H1 (cell line): Measurements from ENCODE around the gene THEMIS. TPM values are rescaled to one million over a fixed set of nuclear protein-coding genes. Genes with fewer than 3 reads are reported as not detected.
"Not testable (repeated sequence)": the region's sequence is repeated elsewhere in the genome, so short reads cannot be mapped to it uniquely, and the experiment has no call there.

Experiments
- CTCF ChIA-PET: fragments of 300-600 bp; sonication (Branson Sonifier 250); formaldehyde crosslinking; loops from one replicate; lab custom pipeline; 2021; ENCODE audit not compliant: partially characterized antibody; lab: Charles Lee
- POLR2A ChIA-PET: fragments of 300-600 bp; sonication (Branson Sonifier 250); formaldehyde crosslinking; loops from one replicate; lab custom pipeline; 2021; ENCODE audit warnings: inconsistent platforms; ENCODE audit not compliant: partially characterized antibody; lab: Charles Lee
- DNase-seq, 2 experiments: peaks; one replicate each; pipeline versions ENCODE4 v3.0.0 to v3.0.0-alpha.2; 2010 to 2022; ENCODE audit warnings: low spot score in 2 of 2, low read depth in 1 of 2, mixed read lengths in 1 of 2
- FAIRE-seq: peaks from 2 replicates; lab custom pipeline; 2011; peaks lifted over from hg19 to GRCh38; lab: Jason Lieb, UNC
- H2AFZ ChIP-seq: 2 replicates; pipeline ENCODE4 v1.8.1; 2012; ENCODE audit warnings: low read length, inconsistent platforms
- H2AK5ac ChIP-seq: 2 replicates; pipeline ENCODE4 v1.6.1; 2013; ENCODE audit warnings: low read depth, low read length
- H2BK120ac ChIP-seq: replicated peaks from 2 replicates; pipeline ENCODE3; 2013; ENCODE audit warnings: low read depth, low read length, inconsistent platforms
- H2BK12ac ChIP-seq: 2 replicates; pipeline ENCODE4 v1.6.1; 2013; ENCODE audit warnings: low read depth, low read length
- H2BK15ac ChIP-seq: 2 replicates; pipeline ENCODE4 v1.6.1; 2013; ENCODE audit warnings: low read length
- H2BK20ac ChIP-seq: 2 replicates; pipeline ENCODE4 v1.6.1; 2013; ENCODE audit warnings: low read length
- H2BK5ac ChIP-seq: 2 replicates; pipeline ENCODE4 v1.6.1; 2013; ENCODE audit warnings: low read depth, low read length
- H3K14ac ChIP-seq: 2 replicates; pipeline ENCODE4 v1.6.1; 2013; ENCODE audit warnings: inconsistent platforms; ENCODE audit not compliant: insufficient read length
- H3K18ac ChIP-seq: 2 replicates; pipeline ENCODE4 v1.6.1; 2013; ENCODE audit warnings: low read length; ENCODE audit errors: extremely low read depth
- H3K23ac ChIP-seq: 2 replicates; pipeline ENCODE4 v1.6.1; 2013; ENCODE audit warnings: inconsistent platforms; ENCODE audit not compliant: insufficient read length
- H3K23me2 ChIP-seq: 2 replicates; pipeline ENCODE4 v1.6.1; 2013; ENCODE audit warnings: low read depth, low read length
- H3K27ac ChIP-seq: 2 replicates; pipeline ENCODE4 v1.6.1; 2011; ENCODE audit warnings: low read depth, low read length, inconsistent platforms
- H3K27me3 ChIP-seq, 4 experiments: replicated peaks in 1 of 4; 1 replicate in 1 of 4; 2 replicates in 3 of 4; pipeline versions ENCODE4 v1.6.1 to v1.8.1; 2011 to 2013; ENCODE audit warnings: low read length in 3 of 4, mild to moderate bottlenecking in 3 of 4, inconsistent platforms in 2 of 4, mixed read lengths in 2 of 4, moderate library complexity in 1 of 4; ENCODE audit not compliant: control insufficient read depth in 3 of 4, insufficient read depth in 3 of 4; ENCODE audit errors: extremely low read depth in 1 of 4
- H3K36me3 ChIP-seq, 4 experiments: 2 replicates each; pipeline versions ENCODE4 v1.6.1 to v1.8.1; 2011 to 2013; ENCODE audit warnings: mild to moderate bottlenecking in 4 of 4, low read length in 3 of 4, moderate library complexity in 2 of 4, control low read depth in 1 of 4, inconsistent platforms in 1 of 4; ENCODE audit not compliant: insufficient read depth in 4 of 4, control insufficient read depth in 2 of 4
- H3K4ac ChIP-seq: replicated peaks from 2 replicates; pipeline ENCODE3; 2013; ENCODE audit warnings: low read length, low read depth, mixed read lengths, inconsistent platforms; ENCODE audit not compliant: insufficient read length
- H3K4me1 ChIP-seq, 4 experiments: replicated peaks in 1 of 4; 1 replicate in 1 of 4; 2 replicates in 3 of 4; pipeline versions ENCODE4 v1.6.1 to v1.8.1; 2011 to 2013; ENCODE audit warnings: low read length in 3 of 4, inconsistent platforms in 2 of 4, mixed read lengths in 1 of 4; ENCODE audit not compliant: insufficient read depth in 4 of 4, control insufficient read depth in 3 of 4
- H3K4me2 ChIP-seq, 2 experiments: 2 replicates each; pipeline versions ENCODE4 v1.6.1 to v1.8.1; 2011 to 2013; ENCODE audit warnings: low read depth in 2 of 2, low read length in 2 of 2, control low read depth in 1 of 2, inconsistent platforms in 1 of 2, mild to moderate bottlenecking in 1 of 2; ENCODE audit not compliant: insufficient read depth in 1 of 2
- H3K4me3 ChIP-seq, 4 experiments: fragments of 200-600, 300-600 bp in 1 of 4; sonication (generic), shearing (Covaris generic), sonication (Bioruptor Twin) in 1 of 4; 2 replicates each; pipeline versions ENCODE4 v1.5.1 to v1.8.1; 2011 to 2016; ENCODE audit warnings: low read length in 4 of 4, low read depth in 3 of 4, control low read depth in 2 of 4, inconsistent platforms in 2 of 4, mild to moderate bottlenecking in 2 of 4, mixed read lengths in 1 of 4, moderate library complexity in 1 of 4; ENCODE audit not compliant: insufficient read depth in 2 of 4; ENCODE audit errors: extremely low read depth in 1 of 4
- H3K56ac ChIP-seq: replicated peaks from 2 replicates; pipeline ENCODE3; 2013; ENCODE audit warnings: low read depth, mild to moderate bottlenecking, mixed read lengths, low read length, inconsistent platforms; ENCODE audit not compliant: insufficient read length
- H3K79me1 ChIP-seq: 2 replicates; pipeline ENCODE4 v1.6.1; 2013; ENCODE audit warnings: low read depth, low read length, control low read depth
- H3K79me2 ChIP-seq, 2 experiments: 2 replicates each; pipeline versions ENCODE4 v1.6.1 to v1.8.1; 2012 to 2013; ENCODE audit warnings: low read length in 2 of 2, mild to moderate bottlenecking in 2 of 2, inconsistent platforms in 1 of 2; ENCODE audit not compliant: insufficient read depth in 2 of 2, control insufficient read depth in 1 of 2
- H3K9ac ChIP-seq, 4 experiments: replicated peaks in 1 of 4; 1 replicate in 1 of 4; 2 replicates in 3 of 4; pipeline versions ENCODE4 v1.6.1 to v1.8.1; 2011 to 2013; ENCODE audit warnings: low read depth in 3 of 4, low read length in 3 of 4, control low read depth in 2 of 4, mild to moderate bottlenecking in 2 of 4, moderate library complexity in 2 of 4, inconsistent platforms in 1 of 4; ENCODE audit errors: extremely low read depth in 1 of 4
- H3K9me3 ChIP-seq, 2 experiments: 2 replicates each; pipeline versions ENCODE4 v1.6.1 to v1.8.1; 2012 to 2013; ENCODE audit warnings: mild to moderate bottlenecking in 2 of 2, moderate library complexity in 2 of 2, control low read depth in 1 of 2, inconsistent platforms in 1 of 2, low read depth in 1 of 2, low read length in 1 of 2, mixed read lengths in 1 of 2; ENCODE audit not compliant: insufficient read depth in 2 of 2
- H4K20me1 ChIP-seq, 2 experiments: replicated peaks in 1 of 2; 2 replicates each; pipeline versions ENCODE3 to v1.8.1; 2011 to 2013; ENCODE audit warnings: inconsistent platforms in 2 of 2, low read length in 2 of 2, mild to moderate bottlenecking in 1 of 2; ENCODE audit not compliant: insufficient read depth in 2 of 2, control insufficient read depth in 1 of 2
- H4K5ac ChIP-seq: 2 replicates; pipeline ENCODE4 v1.6.1; 2013; ENCODE audit warnings: low read length, low read depth, mixed read lengths, inconsistent platforms; ENCODE audit not compliant: insufficient read length
- H4K8ac ChIP-seq: 2 replicates; pipeline ENCODE4 v1.8.0; 2013; ENCODE audit warnings: mild to moderate bottlenecking, moderate library complexity, low read length, inconsistent platforms; ENCODE audit not compliant: insufficient read depth; ENCODE audit errors: extremely low read depth
- H4K91ac ChIP-seq: replicated peaks from 2 replicates; pipeline ENCODE3; 2013; ENCODE audit warnings: low read length, mixed read lengths, inconsistent platforms; ENCODE audit not compliant: insufficient read length
- KDM1A ChIP-seq: fragments of 200-600, 300-600 bp; sonication (generic); IDR thresholded peaks from 2 replicates; pipeline ENCODE4 v1.7.1; 2016; ENCODE audit warnings: mild to moderate bottlenecking, low read length, borderline replicate concordance
- WGBS, 2 experiments: shearing (Covaris generic) in 1 of 2; methylation state at CpG; one replicate each; pipeline versions ENCODE4 v1.1.6 to v1.1.7; 2013 to 2015; ENCODE audit warnings: low lambda C conversion rate in 2 of 2, mixed read lengths in 2 of 2, inconsistent platforms in 1 of 2, low coverage in 1 of 2, missing lambda C conversion rate in 1 of 2; ENCODE audit not compliant: insufficient replicate concordance in 2 of 2, insufficient coverage in 1 of 2, insufficient read length in 1 of 2; ENCODE audit errors: extremely low coverage in 1 of 2, missing lambda C conversion rate in 1 of 2; 5-methylcytosine and 5-hydroxymethylcytosine counted together
- polyA plus RNA-seq, 7 experiments: library from polyadenylated mRNA; depleted of rRNA in 3 of 7; stranded (reverse) in 5 of 7; unstranded in 2 of 7; fragments of >200 nt in 5 of 7; fragments of 200-250 nt in 2 of 7; gene quantifications; 1 replicate in 5 of 7; 2 replicates in 1 of 7; 4 replicates in 1 of 7; pipeline versions ENCODE4 v1.2.1 to v1.2.3, GENCODE V29; 2011 to 2013; ENCODE audit warnings: missing spikeins in 2 of 7, mixed read lengths in 2 of 7
- total RNA-seq: library from RNA; stranded (reverse); fragmentation: NEBNext Ultra II Directional; extraction: Animal tissue kit (Norgen Biotek cat#: 25700); gene quantifications from 2 replicates; pipeline ENCODE4 v1.2.1, GENCODE V29; 2021

Gene THEMIS
- total and polyA plus RNA-seq, 2 of the 8 experiments (the other 6 are each of a cell fraction or from before 2014, with no cell fraction given), result not detected

DNA sequence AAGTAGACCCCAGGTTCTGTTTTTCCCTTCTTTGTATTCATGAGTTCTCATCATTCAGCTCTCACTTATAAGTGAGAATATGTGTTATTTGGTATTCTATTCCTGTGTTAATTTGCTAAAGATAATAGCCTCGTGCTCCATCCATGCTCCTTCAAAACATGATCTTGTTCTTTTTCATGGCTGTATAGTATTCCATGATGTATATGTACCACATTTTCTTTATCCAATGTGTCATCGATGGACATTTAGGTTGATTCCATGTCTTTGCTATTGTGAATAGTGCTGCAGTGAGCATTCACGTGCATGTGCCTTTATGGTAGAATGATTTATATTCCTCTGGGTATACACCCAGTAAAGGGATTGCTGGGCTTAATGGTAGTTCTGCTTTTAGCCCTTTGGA, 213.4 kb downstream of the THEMIS start:
- H3K27ac ChIP-seq, H3K79me1 ChIP-seq, H3K27me3 ChIP-seq, DNase-seq, H2BK12ac ChIP-seq, H3K79me2 ChIP-seq, H3K4ac ChIP-seq, H3K4me2 ChIP-seq, H4K20me1 ChIP-seq, H3K4me3 ChIP-seq, FAIRE-seq, H2AFZ ChIP-seq, H3K18ac ChIP-seq, H3K56ac ChIP-seq, H2BK5ac ChIP-seq, H2BK120ac ChIP-seq, H3K9ac ChIP-seq, H4K8ac ChIP-seq, H3K36me3 ChIP-seq, H4K91ac ChIP-seq, H3K14ac ChIP-seq, H3K23ac ChIP-seq, H4K5ac ChIP-seq, H3K4me1 ChIP-seq, POLR2A ChIA-PET, H2AK5ac ChIP-seq, H2BK15ac ChIP-seq, H3K9me3 ChIP-seq, H2BK20ac ChIP-seq, H3K23me2 ChIP-seq: not testable (repeated sequence)
- 83% methylated on average over 3 of the region's 3 CpGs; no CpG with 5 or more reads in 1 of the 2 experiments for WGBS, 2 experiments
- CTCF ChIA-PET, result interaction anchor here (0.8 to 4.0 kb wide), 4 partner anchors 12 to 81 kb away, joined by 3 to 21 read pairs (median 7); no protein-coding TSS in a partner anchor
- peak; percentile 45; the same call in 1 of the 2 replicates for TF ChIP-seq KDM1A
